Mesothelial cell of epicardium (in vitro differentiated cells): Measurements from ENCODE around the gene ELFN1. TPM values are rescaled to one million over a fixed set of nuclear protein-coding genes. Genes with fewer than 3 reads are reported as not detected.

Experiments used
- DNase-seq, 2 experiments: peaks; one replicate each; pipeline ENCODE4 v3.0.0; 2021; ENCODE audit warnings: low spot score in 2 of 2; ENCODE audit not compliant: unreplicated experiment in 2 of 2
- H3K27ac Mint-ChIP-seq: 2 replicates; pipeline ENCODE4 v1.8.0; 2021; ENCODE audit warnings: mixed read lengths
- H3K27me3 Mint-ChIP-seq: 2 replicates; pipeline ENCODE4 v1.8.0; 2021; ENCODE audit warnings: low read depth, mixed read lengths
- H3K36me3 Mint-ChIP-seq: 2 replicates; pipeline ENCODE4 v1.8.0; 2021; ENCODE audit warnings: mixed read lengths
- H3K4me1 Mint-ChIP-seq: 2 replicates; pipeline ENCODE4 v1.8.0; 2021; ENCODE audit warnings: mixed read lengths
- H3K4me3 Mint-ChIP-seq: 2 replicates; pipeline ENCODE4 v1.8.0; 2021; ENCODE audit warnings: mild to moderate bottlenecking, moderate library complexity, mixed read lengths
- H3K9me3 Mint-ChIP-seq: 2 replicates; pipeline ENCODE4 v1.8.0; 2021; ENCODE audit warnings: mixed read lengths
- CTCF ChIP-seq: fragments of 200-600 bp; sonication (generic); IDR thresholded peaks from one replicate; pipeline ENCODE4 v1.5.0; 2021; ENCODE audit warnings: antibody characterized with exemption; ENCODE audit not compliant: unreplicated experiment
- total RNA-seq: library from RNA; stranded (reverse); gene quantifications from 3 replicates; pipeline ENCODE4 v1.2.1, GENCODE V29; 2021

Gene ELFN1
- total RNA-seq, 1 donor from 2014 or later, result 13.5 TPM

DNA sequence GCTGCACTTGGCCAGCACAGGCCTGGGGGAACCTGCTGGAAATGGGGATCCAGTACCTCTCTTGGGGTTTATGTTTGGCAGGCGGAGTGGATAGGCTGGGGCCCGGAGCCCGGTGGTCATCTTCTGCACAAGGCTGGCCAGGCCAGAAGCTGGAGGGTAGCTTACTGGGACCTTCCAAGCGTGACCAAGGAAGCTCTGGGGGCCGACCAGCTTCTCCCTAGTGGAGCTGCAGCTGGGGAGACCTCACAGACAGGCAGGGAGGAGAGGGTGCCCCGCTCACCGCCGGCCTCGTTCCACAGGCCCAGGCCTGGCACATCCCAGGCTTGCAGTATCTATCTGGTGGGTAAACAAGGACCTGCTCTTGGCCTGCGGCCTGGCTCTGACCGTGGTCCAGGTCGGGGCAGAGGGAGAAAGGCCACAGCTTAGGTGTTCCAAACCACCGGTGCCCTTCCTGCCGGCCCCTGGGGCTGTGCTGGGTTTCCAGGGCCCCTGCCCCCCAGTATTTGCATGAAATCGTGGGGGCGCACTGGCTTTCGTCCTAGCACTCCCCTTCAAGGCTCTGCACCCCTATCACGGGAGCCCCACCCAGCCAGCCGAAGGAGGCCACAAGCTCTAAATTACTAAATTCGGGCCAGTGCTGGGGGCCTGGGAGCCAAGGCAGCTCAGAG, 1.5 kb upstream of the ELFN1 start:
- H3K36me3 Mint-ChIP-seq, result no peaks in the 10 kb centered on the region
- TF ChIP-seq CTCF, result no peak

DNA sequence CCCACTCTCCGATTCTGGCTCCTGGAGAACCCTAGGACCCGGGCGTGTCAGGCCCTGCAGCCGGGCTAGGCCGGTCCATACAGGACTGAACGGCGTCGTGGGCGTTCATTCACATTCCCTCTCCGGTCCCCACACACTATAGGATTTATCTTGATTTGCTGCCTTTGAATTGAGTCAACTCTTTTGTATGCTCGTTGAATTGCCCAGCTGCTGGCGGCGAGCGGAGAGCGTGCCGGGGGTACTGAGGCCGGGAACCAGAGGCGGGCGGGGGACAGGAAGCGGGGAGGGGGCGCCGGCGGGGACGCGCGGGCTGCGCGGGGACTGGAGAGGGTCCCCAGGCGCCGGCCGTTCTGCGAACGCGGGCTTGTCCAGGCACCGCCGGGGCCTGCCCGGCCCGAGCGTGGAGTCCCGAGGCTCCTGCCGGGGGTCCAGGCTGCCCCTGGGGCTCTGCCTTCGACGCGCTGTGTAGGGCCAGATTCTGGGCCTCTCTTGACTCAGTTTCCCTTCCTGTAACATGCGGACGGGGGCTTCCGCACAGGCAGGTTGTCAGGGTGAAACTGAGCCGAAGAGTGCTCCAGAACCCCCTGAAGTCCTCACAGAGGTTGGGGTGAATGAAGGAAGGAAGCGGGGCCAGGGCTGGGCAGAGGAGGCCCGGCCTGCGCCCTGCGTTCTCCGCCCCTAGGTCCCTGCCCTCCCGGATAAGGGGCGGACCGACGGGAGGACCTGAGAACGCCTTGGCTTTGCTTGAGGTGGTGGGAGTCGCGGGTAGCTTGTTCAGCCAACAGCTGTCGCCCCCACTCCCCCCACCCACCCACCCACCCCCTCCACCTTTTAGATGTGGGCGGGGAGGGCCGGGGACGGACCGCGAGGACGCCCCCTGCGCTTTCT, 769 bp upstream of the ELFN1 start:
- peaks cover 44% of the 10 kb centered on the region for H3K27me3 Mint-ChIP-seq
- H3K36me3 Mint-ChIP-seq, result no peaks in the 10 kb centered on the region
- H3K27ac Mint-ChIP-seq, result peak overlapping the region; percentile 25
- H3K4me1 Mint-ChIP-seq, result peaks cover 9% of the 10 kb centered on the region
- peak overlapping the region; percentile 55 for H3K4me3 Mint-ChIP-seq
- peak; percentile 40 to 45 for DNase-seq
- no peaks in the 10 kb centered on the region for H3K9me3 Mint-ChIP-seq
- TF ChIP-seq CTCF, result no peak

More for the DNA sequence above, 1.5 kb upstream of the ELFN1 start:
- peak overlapping the region; percentile 25 for H3K27ac Mint-ChIP-seq
- H3K9me3 Mint-ChIP-seq, result no peaks in the 10 kb centered on the region
- H3K4me1 Mint-ChIP-seq, result peaks cover 9% of the 10 kb centered on the region
- DNase-seq, result peak; percentile 20 to 48
- peak overlapping the region; percentile 53 for H3K4me3 Mint-ChIP-seq
- peaks cover 48% of the 10 kb centered on the region for H3K27me3 Mint-ChIP-seq

GRCh38 chr7:1670894-1671593, 967 bp downstream of the ELFN1 start:
- peak; percentile 14 to 35 for DNase-seq
- Mint-ChIP-seq H3K27me3 (peaks cover 49% of the 10 kb centered on the region), H3K27ac (no peak overlapping the region), H3K4me1 (peaks cover 9% of the 10 kb centered on the region), H3K36me3 (no peaks in the 10 kb centered on the region), H3K9me3 (no peaks in the 10 kb centered on the region), H3K4me3 (peak overlapping the region; percentile 61)
- no peak for TF ChIP-seq CTCF

DNA sequence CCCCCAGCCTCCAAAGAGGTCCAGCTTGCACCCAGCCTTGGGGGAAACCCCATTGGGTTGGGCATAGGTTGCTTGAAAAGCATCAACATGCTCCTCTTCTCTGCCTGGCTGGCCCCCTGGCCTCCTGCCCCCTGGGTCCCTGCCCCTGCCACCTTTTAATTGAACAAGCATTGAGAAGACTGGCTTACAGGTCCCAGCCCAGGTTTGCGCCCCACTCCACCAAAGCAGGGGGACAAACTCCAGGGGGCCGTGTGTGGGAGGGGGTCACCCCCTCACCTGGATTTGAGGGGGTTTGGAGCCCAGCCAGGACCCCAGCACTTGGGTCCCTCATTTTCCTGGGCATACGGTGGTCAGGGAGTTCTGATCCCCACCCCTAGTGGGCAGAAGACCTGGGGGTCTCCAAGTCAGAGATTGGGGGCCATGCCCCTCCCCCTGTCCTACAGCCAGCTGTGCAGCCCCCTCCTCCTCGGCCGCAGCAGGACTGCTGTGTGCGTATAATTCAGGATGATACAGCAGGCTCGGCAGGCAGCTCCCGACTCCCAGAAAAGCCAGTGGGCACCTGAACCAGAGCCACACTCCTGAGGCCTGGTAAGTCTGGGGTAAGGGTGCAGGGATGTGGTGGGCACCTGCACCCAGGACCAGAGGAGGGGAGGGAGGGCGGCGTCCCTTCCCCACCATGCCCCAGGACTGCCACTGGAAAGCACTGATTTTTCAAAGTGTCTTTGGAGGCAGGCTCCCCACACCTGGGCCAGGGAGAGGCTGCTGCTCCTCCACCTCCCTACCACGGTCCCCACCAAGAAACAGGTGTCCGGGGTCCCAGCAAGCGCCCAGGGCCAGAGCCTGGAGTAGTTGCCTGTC, 1.7 kb downstream of the ELFN1 start:
- Mint-ChIP-seq H3K4me1 (peaks cover 10% of the 10 kb centered on the region), H3K36me3 (no peaks in the 10 kb centered on the region), H3K9me3 (no peaks in the 10 kb centered on the region), H3K4me3 (peak overlapping the region; percentile 61), H3K27me3 (peaks cover 55% of the 10 kb centered on the region), H3K27ac (no peak overlapping the region)
- no peak for TF ChIP-seq CTCF
- peak; percentile 16 to 33 for DNase-seq
